ENCODE measurements around the gene FAM151B.

DNA sequence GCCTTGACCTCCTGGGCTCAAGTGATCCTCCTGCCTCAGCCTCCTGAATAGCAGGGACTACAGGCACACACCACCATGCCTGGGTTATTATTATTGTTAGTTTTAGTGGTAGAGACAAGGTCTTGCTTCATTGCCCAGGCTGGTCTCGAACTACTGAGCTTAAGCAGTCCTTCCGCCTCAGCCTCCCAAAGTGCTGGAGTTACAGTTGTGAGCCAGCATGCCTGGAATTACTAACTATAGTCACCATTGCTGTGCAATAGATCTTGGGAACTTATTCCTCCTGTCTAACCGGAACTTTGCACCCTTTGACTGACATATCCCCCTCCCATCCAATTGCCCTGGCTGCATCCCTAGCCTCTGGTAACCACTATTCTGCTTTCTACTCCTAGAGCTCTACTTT is 3.4 kb downstream of the FAM151B start:
- TF ChIP-seq EZH2 (IDR thresholded peaks at IDR 0.05; ENCODE audit: insufficient read depth, poor library complexity, severe bottlenecking) = no peak
- TF ChIP-seq EZH2phosphoT487 (IDR thresholded peaks at IDR 0.05; ENCODE audit: insufficient read depth, low read depth) = no peak
